Anterior cingulate cortex (tissue), 58 donors: ENCODE results near the gene GID8.

Experiments used
- DNase-seq, 58 donors: peaks; one replicate each; lab custom pipeline; 2025; lab: John Stamatoyannopoulos, UW

GID8 gene

GRCh38 chr20:62966212-62967148 lies 28.5 kb downstream of the GID8 start:
- DNase-seq: no peak

- no peak for DNase-seq
Observed at GRCh38 chr20:62967149-62967501, 29.2 kb downstream of the GID8 start.

- DNase-seq: no peak
Observed at GRCh38 chr20:62967628-62968351, 29.8 kb downstream of the GID8 start.

GRCh38 chr20:62968378-62969178 lies 30.6 kb downstream of the GID8 start:
- no peak for DNase-seq

- DNase-seq: no peak
Observed at GRCh38 chr20:62969179-62969760, 31.3 kb downstream of the GID8 start.

GRCh38 chr20:62969939-62970306 lies 32.0 kb downstream of the GID8 start:
- no peak for DNase-seq

GRCh38 chr20:62970307-62971210 lies 32.6 kb downstream of the GID8 start:
- no peak for DNase-seq

GRCh38 chr20:62971211-62971949 lies 33.4 kb downstream of the GID8 start:
- DNase-seq: no peak

GRCh38 chr20:62971950-62972844 lies 34.2 kb downstream of the GID8 start:
- peak in 56 of 58 donors; percentile 14 to 87 (median 64) for DNase-seq

GRCh38 chr20:62972845-62973745 lies 35.1 kb downstream of the GID8 start:
- no peak for DNase-seq

GRCh38 chr20:62975251-62975760 lies 37.4 kb downstream of the GID8 start:
- no peak for DNase-seq

- no peak for DNase-seq
Observed at GRCh38 chr20:62975812-62976508, 38.0 kb downstream of the GID8 start.

GRCh38 chr20:62976886-62977285 lies 38.9 kb downstream of the GID8 start:
- DNase-seq: no peak

- no peak for DNase-seq
Observed at GRCh38 chr20:62977613-62978560, 39.9 kb downstream of the GID8 start.

GRCh38 chr20:62978561-62978943 lies 40.6 kb downstream of the GID8 start:
- no peak for DNase-seq
